Body of pancreas (tissue), 4 donors: ENCODE results near the gene CD47.

Experiments used
- CTCF ChIP-seq, 7 experiments: fragments of 450-650 bp in 4 of 7; fragments of 200-600 bp in 3 of 7; sonication (generic) in 3 of 7; IDR thresholded peaks; one replicate each; pipeline ENCODE4 v1.5.1; 2016 to 2019; ENCODE audit warnings: antibody characterized with exemption in 7 of 7
- POLR2A ChIP-seq, 3 donors: fragments of 450-650 bp; IDR thresholded peaks; one replicate each; pipeline ENCODE4 v1.6.1; 2016; ENCODE audit warnings: antibody characterized with exemption in 3 of 3, mild to moderate bottlenecking in 2 of 3

- TF ChIP-seq CTCF (IDR thresholded peaks at IDR 0.05), result no peak
- no peak for TF ChIP-seq POLR2A (IDR thresholded peaks at IDR 0.05)
Measured at GRCh38 chr3:108006077-108006771, 84.6 kb downstream of the CD47 start.
